GM23338 (cell line): ENCODE measurements around the gene NPHP1. TPM values are rescaled to one million over a fixed set of nuclear protein-coding genes. Genes with fewer than 3 reads are reported as not detected.
A peak's percentile ranks its signal among the peaks of the same experiment; 100 is the strongest.

Experiments used
- ATAC-seq: fragments of 200-7000 bp; cut with Tn5 transposase; 3 replicates; pipeline ENCODE4 v1.9.1; 2020
- DNase-seq: peaks from one replicate; pipeline ENCODE4 v3.0.0-alpha.2; 2015; ENCODE audit warnings: low spot score
- H2AFZ ChIP-seq: fragments of 200-600 bp; sonication (generic); 2 replicates; pipeline ENCODE4 v1.8.0; 2016; ENCODE audit warnings: antibody characterized with exemption, mild to moderate bottlenecking, moderate library complexity
- H3F3A ChIP-seq: fragments of 200-600 bp; sonication (generic); replicated peaks from 2 replicates; pipeline ENCODE4 v1.8.0; 2017; ENCODE audit warnings: antibody characterized with exemption, mixed run types, low read depth
- H3K27ac ChIP-seq: fragments of 200-600 bp; sonication (generic); 2 replicates; pipeline ENCODE4 v1.6.1; 2016; ENCODE audit warnings: low read depth
- H3K27me3 ChIP-seq: fragments of 200-600 bp; sonication (generic); 2 replicates; pipeline ENCODE4 v1.8.0; 2016; ENCODE audit warnings: mild to moderate bottlenecking, mixed run types, moderate library complexity; ENCODE audit not compliant: insufficient read depth
- H3K36me3 ChIP-seq: fragments of 200-600 bp; sonication (generic); 2 replicates; pipeline ENCODE4 v1.8.0; 2016; ENCODE audit warnings: mild to moderate bottlenecking; ENCODE audit not compliant: insufficient read depth
- H3K4me1 ChIP-seq: fragments of 200-600 bp; sonication (generic); 2 replicates; pipeline ENCODE4 v1.8.0; 2016; ENCODE audit warnings: mild to moderate bottlenecking, moderate library complexity; ENCODE audit not compliant: insufficient read depth
- H3K4me2 ChIP-seq: fragments of 200-600 bp; sonication (generic); 2 replicates; pipeline ENCODE4 v1.7.1; 2017; ENCODE audit warnings: mixed run types
- H3K4me3 ChIP-seq: fragments of 200-600 bp; sonication (generic); 2 replicates; pipeline ENCODE4 v1.6.1; 2016; ENCODE audit warnings: mixed run types
- H3K79me2 ChIP-seq: fragments of 200-600 bp; sonication (generic); replicated peaks from 2 replicates; pipeline ENCODE4 v1.8.0; 2017; ENCODE audit warnings: mild to moderate bottlenecking; ENCODE audit not compliant: insufficient read depth
- H3K9me2 ChIP-seq: fragments of 200-600 bp; sonication (generic); 2 replicates; pipeline ENCODE4 v1.8.0; 2017; ENCODE audit not compliant: insufficient read depth
- H4K20me1 ChIP-seq: fragments of 200-600 bp; sonication (generic); replicated peaks from 2 replicates; pipeline ENCODE4 v1.8.0; 2017; ENCODE audit warnings: mild to moderate bottlenecking; ENCODE audit not compliant: insufficient read depth
- H3K27ac Mint-ChIP-seq: 2 replicates; pipeline ENCODE4 v1.8.0; 2020; ENCODE audit warnings: inconsistent platforms, mild to moderate bottlenecking, moderate library complexity, mixed read lengths
- H3K27me3 Mint-ChIP-seq: 3 replicates; pipeline ENCODE4 v1.8.0; 2022; ENCODE audit warnings: low read depth, mild to moderate bottlenecking, moderate library complexity, mixed read lengths, inconsistent platforms; ENCODE audit not compliant: insufficient read depth, poor library complexity
- H3K36me3 Mint-ChIP-seq: 3 replicates; pipeline ENCODE4 v1.8.0; 2021; ENCODE audit warnings: low read depth, mild to moderate bottlenecking, inconsistent platforms, moderate library complexity, mixed read lengths
- H3K4me1 Mint-ChIP-seq: 3 replicates; pipeline ENCODE4 v1.8.0; 2020; ENCODE audit warnings: mild to moderate bottlenecking, inconsistent platforms, mixed read lengths
- H3K4me3 Mint-ChIP-seq: 3 replicates; pipeline ENCODE4 v1.8.0; 2021; ENCODE audit warnings: moderate library complexity, mild to moderate bottlenecking, inconsistent platforms, mixed read lengths
- H3K9me3 Mint-ChIP-seq: 3 replicates; pipeline ENCODE4 v1.8.0; 2020; ENCODE audit warnings: moderate library complexity, mild to moderate bottlenecking, inconsistent platforms, mixed read lengths
- CREB1 ChIP-seq: fragments of 250-450 bp; sonication (Bioruptor Pico); IDR thresholded peaks from 2 replicates; pipeline ENCODE4 v1.5.0; 2020; ENCODE audit warnings: low read depth, mild to moderate bottlenecking, moderate library complexity
- ETS1 ChIP-seq: IDR thresholded peaks from 2 replicates; pipeline ENCODE4 v1.6.1; 2016; ENCODE audit warnings: antibody characterized with exemption
- EZH2 ChIP-seq: fragments of 200-600 bp; sonication (generic); IDR thresholded peaks from one replicate; pipeline ENCODE4 v1.8.0; 2017; ENCODE audit warnings: antibody characterized with exemption, mild to moderate bottlenecking, low read depth; ENCODE audit not compliant: unreplicated experiment
- NANOG ChIP-seq: IDR thresholded peaks from 2 replicates; pipeline ENCODE4 v1.6.1; 2016; ENCODE audit warnings: antibody characterized with exemption, borderline replicate concordance
- POLR2AphosphoS5 ChIP-seq: IDR thresholded peaks from 2 replicates; pipeline ENCODE4 v1.6.1; 2016; ENCODE audit warnings: antibody characterized with exemption, low read depth
- STAT1 ChIP-seq: IDR thresholded peaks from one replicate; pipeline ENCODE4 v1.6.1; 2016; ENCODE audit warnings: antibody characterized with exemption; ENCODE audit not compliant: unreplicated experiment
- ZNF114 ChIP-seq: fragments of 250-450 bp; sonication (Bioruptor Pico); IDR thresholded peaks from 2 replicates; pipeline ENCODE4 v1.5.0; 2020; ENCODE audit warnings: mild to moderate bottlenecking, moderate library complexity
- polyA plus RNA-seq: library from polyadenylated mRNA; unstranded; fragments of >200 nt; fragmentation: Nextera tagmentation; extraction: Ambion mirVana; gene quantifications from 2 replicates; pipeline ENCODE4 v1.2.1, GENCODE V29; 2016
- total RNA-seq: library from RNA; depleted of rRNA; stranded (reverse); fragments of >200 nt; shearing (Covaris generic); gene quantifications from 2 replicates; pipeline ENCODE4 v1.2.3, GENCODE V29; 2014
- TF ChIP-seq, protein P1 (sequence below): IDR thresholded peaks from one replicate; pipeline ENCODE4 v1.6.1; 2018; ENCODE audit warnings: antibody characterized with exemption; ENCODE audit not compliant: unreplicated experiment

The NPHP1 gene
- total and polyA plus RNA-seq, 2 experiments from 2014 or later, result 4.6 to 10.0 TPM

DNA sequence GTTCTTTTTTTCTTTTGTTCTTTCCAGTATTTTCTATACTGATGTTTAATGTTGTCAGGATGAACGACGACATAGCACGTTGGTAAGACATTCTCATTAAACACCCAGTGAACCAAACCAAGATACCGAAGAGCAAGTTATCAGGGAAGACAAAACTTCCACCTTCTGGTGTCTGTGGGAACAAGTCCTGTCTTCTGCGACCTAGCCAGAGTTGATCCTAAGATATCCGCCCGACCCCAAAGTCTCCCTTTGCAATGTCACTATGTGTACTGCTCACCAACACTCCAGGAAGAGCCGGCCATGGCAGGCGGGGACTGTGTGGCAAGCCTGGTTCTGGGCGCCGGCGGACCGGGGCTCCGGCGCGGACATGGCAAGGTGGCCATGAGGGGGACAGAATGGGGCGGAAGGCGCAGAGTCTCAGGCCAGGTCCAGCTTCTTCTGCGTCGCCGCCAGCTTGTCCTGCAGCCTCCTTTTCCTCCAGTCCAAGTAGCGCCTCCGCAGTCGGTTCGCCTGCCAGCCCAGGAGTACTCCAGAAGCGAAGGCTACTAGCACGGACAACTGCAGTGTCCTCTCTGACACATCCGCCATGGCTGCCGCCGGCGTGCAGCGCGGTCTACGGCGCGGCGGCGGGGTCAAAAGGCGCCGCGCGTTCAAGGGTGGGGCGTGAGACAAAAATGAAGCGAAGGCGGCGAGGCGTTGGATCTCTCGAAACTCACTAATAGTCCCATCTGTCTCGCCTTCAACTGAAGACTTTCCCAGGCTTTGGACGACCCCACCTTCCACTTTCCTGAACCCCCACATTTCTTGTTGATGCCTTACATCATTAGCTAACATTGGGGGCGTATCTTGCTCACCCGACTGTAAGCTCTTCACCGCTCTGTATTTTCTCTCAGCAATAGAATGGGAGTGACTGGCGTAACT is 7.4 kb upstream of the NPHP1 start, which contains the start of gene MTLN:
TSS of gene MTLN (minus strand) at position 610 of the 921 bp plus-strand sequence. CDS start at position 588, 22 bp downstream.
- peak within 1 kb of the TSS; percentile 92 for H3K4me3 Mint-ChIP-seq

DNA sequence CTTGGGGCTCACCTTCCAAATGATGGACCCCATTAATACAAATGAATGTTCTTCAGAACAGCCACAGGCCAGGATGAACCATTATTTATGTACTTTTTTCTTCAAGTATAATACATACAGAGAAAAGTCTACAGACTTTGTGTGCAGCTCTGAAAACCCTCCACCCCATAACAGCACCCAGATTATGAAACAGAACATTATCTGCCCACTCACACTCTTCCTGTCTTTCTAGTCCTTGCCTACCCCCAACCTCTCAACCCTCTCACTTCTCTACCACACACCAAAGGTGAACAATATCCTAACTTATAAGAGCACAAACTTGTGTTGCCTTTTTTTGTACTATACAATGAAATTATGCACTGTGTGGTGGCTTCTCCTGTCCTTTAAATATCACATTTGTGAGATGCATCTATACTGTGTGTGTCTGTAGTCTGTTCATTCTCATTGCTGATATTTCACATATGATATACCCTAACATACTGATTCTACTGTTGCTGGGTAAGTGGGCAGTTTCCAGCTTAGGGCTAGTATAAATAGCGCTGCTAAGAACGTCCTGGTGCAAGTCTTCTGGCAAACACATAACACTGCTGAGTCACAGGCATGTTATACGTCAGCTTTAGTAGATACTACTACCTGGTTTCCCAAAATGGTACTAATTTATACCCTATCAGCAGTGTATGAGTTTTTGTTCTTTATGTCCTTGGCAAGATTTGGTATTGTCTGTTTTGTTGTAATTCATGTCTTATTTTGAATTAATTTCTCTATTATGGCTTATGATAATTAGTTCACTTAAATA is 1.0 kb upstream of the NPHP1 start:
- Histone ChIP-seq H3K79me2 (no peaks in the 10 kb centered on the region), H3K9me2 (no peaks in the 10 kb centered on the region), H2AFZ (peak overlapping the region; percentile 88; the same call in 1 of the 2 replicates), H3K4me2 (peak overlapping the region; percentile 97; the same call in 1 of the 2 replicates), H3F3A (no peaks in the 10 kb centered on the region), H3K4me3 (peak overlapping the region; percentile 56), H3K27ac (no peak overlapping the region), H3K4me1 (peaks cover 4% of the 10 kb centered on the region; the same call in 1 of the 2 replicates), H3K27me3 (no peaks in the 10 kb centered on the region), H3K36me3 (no peaks in the 10 kb centered on the region), H4K20me1 (no peaks in the 10 kb centered on the region)
- DNase-seq, result no peak
- H3K27ac Mint-ChIP-seq, result no peak overlapping the region
- no peak for ATAC-seq
- peak overlapping the region; percentile 89 for H3K4me3 Mint-ChIP-seq
- H3K4me1 Mint-ChIP-seq, result peaks cover 2% of the 10 kb centered on the region; the same call in 2 of the 3 replicates
- no peaks in the 10 kb centered on the region for H3K27me3 Mint-ChIP-seq
- H3K9me3 Mint-ChIP-seq, result no peaks in the 10 kb centered on the region
- peaks cover 15% of the 10 kb centered on the region for H3K36me3 Mint-ChIP-seq
- no peak for TF ChIP-seq STAT1
- TF ChIP-seq, protein P1, sequence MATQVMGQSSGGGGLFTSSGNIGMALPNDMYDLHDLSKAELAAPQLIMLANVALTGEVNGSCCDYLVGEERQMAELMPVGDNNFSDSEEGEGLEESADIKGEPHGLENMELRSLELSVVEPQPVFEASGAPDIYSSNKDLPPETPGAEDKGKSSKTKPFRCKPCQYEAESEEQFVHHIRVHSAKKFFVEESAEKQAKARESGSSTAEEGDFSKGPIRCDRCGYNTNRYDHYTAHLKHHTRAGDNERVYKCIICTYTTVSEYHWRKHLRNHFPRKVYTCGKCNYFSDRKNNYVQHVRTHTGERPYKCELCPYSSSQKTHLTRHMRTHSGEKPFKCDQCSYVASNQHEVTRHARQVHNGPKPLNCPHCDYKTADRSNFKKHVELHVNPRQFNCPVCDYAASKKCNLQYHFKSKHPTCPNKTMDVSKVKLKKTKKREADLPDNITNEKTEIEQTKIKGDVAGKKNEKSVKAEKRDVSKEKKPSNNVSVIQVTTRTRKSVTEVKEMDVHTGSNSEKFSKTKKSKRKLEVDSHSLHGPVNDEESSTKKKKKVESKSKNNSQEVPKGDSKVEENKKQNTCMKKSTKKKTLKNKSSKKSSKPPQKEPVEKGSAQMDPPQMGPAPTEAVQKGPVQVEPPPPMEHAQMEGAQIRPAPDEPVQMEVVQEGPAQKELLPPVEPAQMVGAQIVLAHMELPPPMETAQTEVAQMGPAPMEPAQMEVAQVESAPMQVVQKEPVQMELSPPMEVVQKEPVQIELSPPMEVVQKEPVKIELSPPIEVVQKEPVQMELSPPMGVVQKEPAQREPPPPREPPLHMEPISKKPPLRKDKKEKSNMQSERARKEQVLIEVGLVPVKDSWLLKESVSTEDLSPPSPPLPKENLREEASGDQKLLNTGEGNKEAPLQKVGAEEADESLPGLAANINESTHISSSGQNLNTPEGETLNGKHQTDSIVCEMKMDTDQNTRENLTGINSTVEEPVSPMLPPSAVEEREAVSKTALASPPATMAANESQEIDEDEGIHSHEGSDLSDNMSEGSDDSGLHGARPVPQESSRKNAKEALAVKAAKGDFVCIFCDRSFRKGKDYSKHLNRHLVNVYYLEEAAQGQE, result no peak
- no peak for TF ChIP-seq ETS1
- TF ChIP-seq NANOG, result no peak
- no peak for TF ChIP-seq CREB1 (CRISPR knock-in tag)

More for the DNA sequence above, 7.4 kb upstream of the NPHP1 start, which contains the start of gene MTLN:
- ATAC-seq (peak; percentile 97), DNase-seq (peak; percentile 78)
- H2AFZ ChIP-seq, result peak within 1 kb of the TSS; percentile 34
- no peaks in the 10 kb centered on the region for H3K27me3 ChIP-seq
- no peak within 1 kb of the TSS for H3K27ac ChIP-seq
- H3K4me1 ChIP-seq, result peaks cover 6% of the 10 kb centered on the region; the same call in 1 of the 2 replicates
- peak; percentile 85 for TF ChIP-seq POLR2AphosphoS5
- TF ChIP-seq NANOG, result no peak
- peak; percentile 45; the same call in 1 of the 2 replicates for TF ChIP-seq CREB1 (CRISPR knock-in tag)
- no peak for TF ChIP-seq ZNF114 (CRISPR knock-in tag)
- peak; percentile 56 for TF ChIP-seq ETS1
- TF ChIP-seq EZH2, result no peak
- no peaks in the 10 kb centered on the region for H4K20me1 ChIP-seq
- Mint-ChIP-seq H3K9me3 (peaks cover 24% of the 10 kb centered on the region), H3K27me3 (peaks cover 4% of the 10 kb centered on the region), H3K27ac (peak within 1 kb of the TSS; percentile 90), H3K4me1 (peaks cover 4% of the 10 kb centered on the region; the same call in 1 of the 3 replicates), H3K36me3 (peaks cover 22% of the 10 kb centered on the region)
- peak within 1 kb of the TSS; percentile 93 for H3K4me2 ChIP-seq
- no peaks in the 10 kb centered on the region for H3K36me3 ChIP-seq
- no peaks in the 10 kb centered on the region; the same call in 1 of the 2 replicates for H3K79me2 ChIP-seq
- no peaks in the 10 kb centered on the region for H3F3A ChIP-seq
- H3K9me2 ChIP-seq, result no peaks in the 10 kb centered on the region
- peak within 1 kb of the TSS; percentile 93 for H3K4me3 ChIP-seq
